Activated CD8-positive, alpha-beta T cell treated with anti-CD3 and anti-CD28 coated beads for 36 hours (primary cell): Measurements from ENCODE around the gene MAPK8IP3. TPM values are rescaled to one million over a fixed set of nuclear protein-coding genes. Genes with fewer than 3 reads are reported as not detected.

Experiments
- ATAC-seq: fragments of 200-7000 bp; cut with Tn5 transposase; one replicate; pipeline ENCODE4 v1.10.0; 2021; ENCODE audit warnings: mild to moderate bottlenecking, moderate library complexity
- CTCF ChIA-PET: fragments of 350-600 bp; sonication (Branson Sonifier 250); formaldehyde crosslinking; loops from one replicate; lab custom pipeline; 2021; ENCODE audit warnings: antibody characterized with exemption; lab: Charles Lee
- POLR2A ChIA-PET: fragments of 350-600 bp; sonication (Branson Sonifier 250); formaldehyde crosslinking; loops from one replicate; lab custom pipeline; 2021; ENCODE audit warnings: antibody characterized with exemption; lab: Charles Lee
- DNase-seq: peaks from one replicate; pipeline ENCODE4 v3.0.0-alpha.2; 2020
- H3K27ac Mint-ChIP-seq: one replicate; pipeline ENCODE4 v1.8.0; 2021; ENCODE audit warnings: mild to moderate bottlenecking, mixed read lengths
- H3K27me3 Mint-ChIP-seq: one replicate; pipeline ENCODE4 v1.8.0; 2021; ENCODE audit warnings: mixed read lengths
- H3K36me3 Mint-ChIP-seq: one replicate; pipeline ENCODE4 v1.8.0; 2021; ENCODE audit warnings: low read depth, mixed read lengths
- H3K4me1 Mint-ChIP-seq: one replicate; pipeline ENCODE4 v1.8.0; 2021; ENCODE audit warnings: low read depth, mixed read lengths
- H3K4me3 Mint-ChIP-seq: one replicate; pipeline ENCODE4 v1.8.0; 2021; ENCODE audit warnings: mild to moderate bottlenecking, moderate library complexity, mixed read lengths
- H3K9me3 Mint-ChIP-seq: one replicate; pipeline ENCODE4 v1.8.0; 2021; ENCODE audit warnings: mixed read lengths
- CTCF ChIP-seq: fragments of 200-600 bp; IDR thresholded peaks from one replicate; pipeline ENCODE4 v1.8.0; 2022; ENCODE audit warnings: antibody characterized with exemption, mild to moderate bottlenecking
- intact Hi-C: fragments of 100-400 bp; cut with micrococcal nuclease; formaldehyde crosslinking; loops from one replicate; pipeline ENCODE4 v1.10.0; 2022
- total RNA-seq, 2 experiments: library from RNA; stranded (reverse); gene quantifications; one replicate each; pipeline ENCODE4 v1.2.3, GENCODE V29; 2021

Gene MAPK8IP3
- total RNA-seq, 2 experiments from 2014 or later, result 58.4 to 65.1 TPM

- Mint-ChIP-seq H3K4me1 (peaks cover 25% of the 10 kb centered on the region), H3K4me3 (no peak overlapping the region), H3K27ac (no peak overlapping the region), H3K36me3 (peaks cover 2% of the 10 kb centered on the region), H3K9me3 (no peaks in the 10 kb centered on the region), H3K27me3 (no peaks in the 10 kb centered on the region)
- POLR2A ChIA-PET, result no interaction called here
- no peak for ATAC-seq
- intact Hi-C loops, result no loop called here
- DNase-seq, result no peak
- CTCF ChIA-PET, result interaction anchor here (0.7 kb wide), 1 partner anchor 10 kb away, joined by 3 read pairs; no protein-coding TSS in a partner anchor
- no peak for TF ChIP-seq CTCF
Measured at GRCh38 chr16:1721372-1721771, 15.4 kb downstream of the MAPK8IP3 start.

- Mint-ChIP-seq H3K36me3 (peaks cover 5% of the 10 kb centered on the region), H3K9me3 (no peaks in the 10 kb centered on the region), H3K27ac (no peak overlapping the region), H3K4me1 (peaks cover 25% of the 10 kb centered on the region), H3K27me3 (no peaks in the 10 kb centered on the region), H3K4me3 (no peak overlapping the region)
- CTCF ChIA-PET, result interaction anchor here (0.8 to 2.1 kb wide), 8 partner anchors 8 to 296 kb away, joined by 3 to 7 read pairs (median 4); partner anchors contain the start of genes EME2, JPT2, MRPS34 and NUBP2
- DNase-seq, result peak; percentile 60
- peak; percentile 68 for ATAC-seq
- TF ChIP-seq CTCF, result peak; percentile 96
- intact Hi-C loops, result no loop called here
- POLR2A ChIA-PET, result no interaction called here
Measured at GRCh38 chr16:1723450-1724147, 17.6 kb downstream of the MAPK8IP3 start.

- Mint-ChIP-seq H3K36me3 (peaks cover 7% of the 10 kb centered on the region), H3K27me3 (no peaks in the 10 kb centered on the region), H3K4me1 (peaks cover 20% of the 10 kb centered on the region), H3K4me3 (no peak overlapping the region), H3K27ac (no peak overlapping the region), H3K9me3 (no peaks in the 10 kb centered on the region)
- DNase-seq, result no peak
- ChIA-PET POLR2A (no interaction called here), CTCF (interaction anchor here (0.9 to 2.1 kb wide), 4 partner anchors 9 to 297 kb away, joined by 3 to 7 read pairs (median 4); no protein-coding TSS in a partner anchor)
- TF ChIP-seq CTCF, result no peak
- ATAC-seq, result no peak
- intact Hi-C loops, result no loop called here
Measured at GRCh38 chr16:1724491-1724890, 18.5 kb downstream of the MAPK8IP3 start.

GRCh38 chr16:1726661-1727502 lies 20.9 kb downstream of the MAPK8IP3 start:
- H3K36me3 Mint-ChIP-seq, result peaks cover 7% of the 10 kb centered on the region
- H3K4me3 Mint-ChIP-seq, result no peak overlapping the region
- no peaks in the 10 kb centered on the region for H3K9me3 Mint-ChIP-seq
- no peak overlapping the region for H3K27ac Mint-ChIP-seq
- CTCF ChIA-PET, result no interaction called here
- no peaks in the 10 kb centered on the region for H3K27me3 Mint-ChIP-seq
- POLR2A ChIA-PET, result interaction anchor here (0.7 kb wide), 1 partner anchor 42 kb away, joined by 3 read pairs; no protein-coding TSS in a partner anchor
- H3K4me1 Mint-ChIP-seq, result peaks cover 14% of the 10 kb centered on the region
- no peak for TF ChIP-seq CTCF
- DNase-seq, result no peak
- no peak for ATAC-seq
- intact Hi-C loops, result no loop called here
